ENCODE results near the gene CACNA1E.

CACNA1E gene

GRCh38 chr1:181482521-181483284 lies 614 bp upstream of the CACNA1E start:
- in situ Hi-C loops (cut with MboI; ENCODE audit: low sequenced_read_pairs), result loop anchor here (25.0 kb wide), 3 partner anchors 455 to 930 kb away; partner anchors contain the start of genes TEDDM1 and ZNF648

GRCh38 chr1:181484821-181485220 lies 1.5 kb downstream of the CACNA1E start:
- in situ Hi-C loops (cut with MboI; ENCODE audit: low sequenced_read_pairs), result loop anchor here (25.0 kb wide), 3 partner anchors 452 to 927 kb away; partner anchors contain the start of genes TEDDM1 and ZNF648

- in situ Hi-C loops (cut with MboI; ENCODE audit: low sequenced_read_pairs), result loop anchor here (25.0 kb wide), 3 partner anchors 452 to 927 kb away; partner anchors contain the start of genes TEDDM1 and ZNF648
These were observed 2.2 kb downstream of the CACNA1E start for GRCh38 chr1:181485287-181486097.

GRCh38 chr1:181486098-181486420 lies 2.7 kb downstream of the CACNA1E start:
- in situ Hi-C loops (cut with MboI; ENCODE audit: low sequenced_read_pairs), result loop anchor here (25.0 kb wide), 3 partner anchors 451 to 926 kb away; partner anchors contain the start of genes TEDDM1 and ZNF648

GRCh38 chr1:181488866-181489265 lies 5.5 kb downstream of the CACNA1E start:
- in situ Hi-C loops (cut with MboI; ENCODE audit: low sequenced_read_pairs), result loop anchor here (25.0 kb wide), 3 partner anchors 448 to 923 kb away; partner anchors contain the start of genes TEDDM1 and ZNF648

- in situ Hi-C loops (cut with MboI; ENCODE audit: low sequenced_read_pairs), result loop anchor here (25.0 kb wide), 3 partner anchors 447 to 922 kb away; partner anchors contain the start of genes TEDDM1 and ZNF648
These were observed 7.0 kb downstream of the CACNA1E start for GRCh38 chr1:181490276-181490675.

GRCh38 chr1:181490740-181491712 lies 7.7 kb downstream of the CACNA1E start:
- in situ Hi-C loops (cut with MboI; ENCODE audit: low sequenced_read_pairs), result loop anchor here (25.0 kb wide), 3 partner anchors 446 to 921 kb away; partner anchors contain the start of genes TEDDM1 and ZNF648

GRCh38 chr1:181493166-181493565 lies 9.8 kb downstream of the CACNA1E start:
- in situ Hi-C loops (cut with MboI; ENCODE audit: low sequenced_read_pairs), result loop anchor here (25.0 kb wide), 3 partner anchors 444 to 919 kb away; partner anchors contain the start of genes TEDDM1 and ZNF648

- in situ Hi-C loops (cut with MboI; ENCODE audit: low sequenced_read_pairs), result loop anchor here (25.0 kb wide), 3 partner anchors 443 to 918 kb away; partner anchors contain the start of genes TEDDM1 and ZNF648
These were observed 10.6 kb downstream of the CACNA1E start for GRCh38 chr1:181493885-181494284.

GRCh38 chr1:181496759-181497158 lies 13.4 kb downstream of the CACNA1E start:
- in situ Hi-C loops (cut with MboI; ENCODE audit: low sequenced_read_pairs), result loop anchor here (25.0 kb wide), 3 partner anchors 441 to 916 kb away; partner anchors contain the start of genes TEDDM1 and ZNF648

GRCh38 chr1:181497870-181498269 lies 14.6 kb downstream of the CACNA1E start:
- in situ Hi-C loops (cut with MboI; ENCODE audit: low sequenced_read_pairs), result loop anchor here (25.0 kb wide), 3 partner anchors 439 to 914 kb away; partner anchors contain the start of genes TEDDM1 and ZNF648

GRCh38 chr1:181499825-181500224 lies 16.5 kb downstream of the CACNA1E start:
- in situ Hi-C loops (cut with MboI; ENCODE audit: low sequenced_read_pairs), result loop anchor here (25.0 kb wide), 3 partner anchors 437 to 912 kb away; partner anchors contain the start of genes TEDDM1 and ZNF648

GRCh38 chr1:181500636-181501035 lies 17.3 kb downstream of the CACNA1E start:
- in situ Hi-C loops (cut with MboI; ENCODE audit: low sequenced_read_pairs), result no loop called here

GRCh38 chr1:181501612-181502011 lies 18.3 kb downstream of the CACNA1E start:
- in situ Hi-C loops (cut with MboI; ENCODE audit: low sequenced_read_pairs), result no loop called here

- in situ Hi-C loops (cut with MboI; ENCODE audit: low sequenced_read_pairs), result no loop called here
These were observed 20.0 kb downstream of the CACNA1E start for GRCh38 chr1:181503171-181503810.

- in situ Hi-C loops (cut with MboI; ENCODE audit: low sequenced_read_pairs), result no loop called here
These were observed 21.1 kb downstream of the CACNA1E start for GRCh38 chr1:181504399-181504842.

GRCh38 chr1:181506563-181507353 lies 23.4 kb downstream of the CACNA1E start:
- in situ Hi-C loops (cut with MboI; ENCODE audit: low sequenced_read_pairs), result no loop called here

GRCh38 chr1:181508486-181509165 lies 25.3 kb downstream of the CACNA1E start:
- in situ Hi-C loops (cut with MboI; ENCODE audit: low sequenced_read_pairs), result no loop called here
